T-helper 2 cell (primary cell): ENCODE results near the gene NMNAT2.
"Not testable (repeated sequence)": the region's sequence is repeated elsewhere in the genome, so short reads cannot be mapped to it uniquely, and the experiment has no call there.

ENCODE experiments used
- DNase-seq, 5 experiments: peaks; one replicate each; pipeline versions ENCODE4 v3.0.0 to v3.0.0-alpha.2; 2012 to 2022
- total RNA-seq, 2 donors: gene quantifications; one replicate each; lab custom pipeline; 2026; lab: John Stamatoyannopoulos, UW

NMNAT2 gene
- total RNA-seq: 0 reads per million in 2 donors

- no peak for DNase-seq
Measured at GRCh38 chr1:183417772-183418491, at the start of gene NMNAT2. Gene NMNAT2, minus strand, starts transcription at chr1:183418380. Its CDS starts 113 bp downstream, at chr1:183418267.

- DNase-seq: no peak
Measured at GRCh38 chr1:183467687-183468086, 49.5 kb upstream of the NMNAT2 start.

- no peak for DNase-seq
Measured at GRCh38 chr1:183466781-183467180, 48.6 kb upstream of the NMNAT2 start.

GRCh38 chr1:183463566-183463965 lies 45.4 kb upstream of the NMNAT2 start:
- DNase-seq: no peak

GRCh38 chr1:183461350-183461749 lies 43.2 kb upstream of the NMNAT2 start:
- DNase-seq: no peak

- no peak for DNase-seq
Measured at GRCh38 chr1:183460596-183460995, 42.4 kb upstream of the NMNAT2 start.

GRCh38 chr1:183457449-183457848 lies 39.3 kb upstream of the NMNAT2 start:
- no peak for DNase-seq

GRCh38 chr1:183456826-183457225 lies 38.6 kb upstream of the NMNAT2 start:
- DNase-seq: no peak

- DNase-seq: no peak
Measured at GRCh38 chr1:183454377-183454776, 36.2 kb upstream of the NMNAT2 start.

- DNase-seq: no peak
Measured at GRCh38 chr1:183450093-183450492, 31.9 kb upstream of the NMNAT2 start.

GRCh38 chr1:183449223-183449770 lies 31.1 kb upstream of the NMNAT2 start:
- DNase-seq: no peak

GRCh38 chr1:183444243-183444642 lies 26.1 kb upstream of the NMNAT2 start:
- no peak for DNase-seq

- DNase-seq: no peak
Measured at GRCh38 chr1:183443466-183443865, 25.3 kb upstream of the NMNAT2 start.

- DNase-seq: no peak
Measured at GRCh38 chr1:183443011-183443410, 24.8 kb upstream of the NMNAT2 start.

GRCh38 chr1:183438060-183438459 lies 19.9 kb upstream of the NMNAT2 start:
- no peak for DNase-seq

GRCh38 chr1:183435497-183435896 lies 17.3 kb upstream of the NMNAT2 start:
- DNase-seq: no peak

- DNase-seq: no peak
Measured at GRCh38 chr1:183433703-183434102, 15.5 kb upstream of the NMNAT2 start.

GRCh38 chr1:183432548-183432875 lies 14.3 kb upstream of the NMNAT2 start:
- DNase-seq: no peak

GRCh38 chr1:183431840-183432547 lies 13.8 kb upstream of the NMNAT2 start:
- DNase-seq: no peak

- DNase-seq: not testable (repeated sequence)
Measured at GRCh38 chr1:183427591-183427990, 9.4 kb upstream of the NMNAT2 start.

GRCh38 chr1:183424691-183425090 lies 6.5 kb upstream of the NMNAT2 start:
- no peak for DNase-seq

- DNase-seq: no peak
Measured at GRCh38 chr1:183423541-183423940, 5.4 kb upstream of the NMNAT2 start.

GRCh38 chr1:183419399-183419798 lies 1.2 kb upstream of the NMNAT2 start:
- no peak for DNase-seq

- DNase-seq: no peak
Measured at GRCh38 chr1:183418696-183419095, 516 bp upstream of the NMNAT2 start.
